Mesothelial cell of epicardium (in vitro differentiated cells): ENCODE data around the gene MEP1B. TPM values are rescaled to one million over a fixed set of nuclear protein-coding genes. Genes with fewer than 3 reads are reported as not detected.
"Not testable (repeated sequence)": the region's sequence is repeated elsewhere in the genome, so short reads cannot be mapped to it uniquely, and the experiment has no call there.

Experiments
- DNase-seq, 2 experiments: peaks; one replicate each; pipeline ENCODE4 v3.0.0; 2021; ENCODE audit warnings: low spot score in 2 of 2; ENCODE audit not compliant: unreplicated experiment in 2 of 2
- H3K27ac Mint-ChIP-seq: 2 replicates; pipeline ENCODE4 v1.8.0; 2021; ENCODE audit warnings: mixed read lengths
- H3K27me3 Mint-ChIP-seq: 2 replicates; pipeline ENCODE4 v1.8.0; 2021; ENCODE audit warnings: low read depth, mixed read lengths
- H3K36me3 Mint-ChIP-seq: 2 replicates; pipeline ENCODE4 v1.8.0; 2021; ENCODE audit warnings: mixed read lengths
- H3K4me1 Mint-ChIP-seq: 2 replicates; pipeline ENCODE4 v1.8.0; 2021; ENCODE audit warnings: mixed read lengths
- H3K4me3 Mint-ChIP-seq: 2 replicates; pipeline ENCODE4 v1.8.0; 2021; ENCODE audit warnings: mild to moderate bottlenecking, moderate library complexity, mixed read lengths
- H3K9me3 Mint-ChIP-seq: 2 replicates; pipeline ENCODE4 v1.8.0; 2021; ENCODE audit warnings: mixed read lengths
- total RNA-seq: library from RNA; stranded (reverse); gene quantifications from 3 replicates; pipeline ENCODE4 v1.2.1, GENCODE V29; 2021
- TF ChIP-seq, protein P1 (sequence below): fragments of 200-600 bp; sonication (generic); IDR thresholded peaks from one replicate; pipeline ENCODE4 v1.5.0; 2021; ENCODE audit warnings: antibody characterized with exemption; ENCODE audit not compliant: unreplicated experiment

Gene MEP1B
- total RNA-seq, 1 donor from 2014 or later = not detected

DNA sequence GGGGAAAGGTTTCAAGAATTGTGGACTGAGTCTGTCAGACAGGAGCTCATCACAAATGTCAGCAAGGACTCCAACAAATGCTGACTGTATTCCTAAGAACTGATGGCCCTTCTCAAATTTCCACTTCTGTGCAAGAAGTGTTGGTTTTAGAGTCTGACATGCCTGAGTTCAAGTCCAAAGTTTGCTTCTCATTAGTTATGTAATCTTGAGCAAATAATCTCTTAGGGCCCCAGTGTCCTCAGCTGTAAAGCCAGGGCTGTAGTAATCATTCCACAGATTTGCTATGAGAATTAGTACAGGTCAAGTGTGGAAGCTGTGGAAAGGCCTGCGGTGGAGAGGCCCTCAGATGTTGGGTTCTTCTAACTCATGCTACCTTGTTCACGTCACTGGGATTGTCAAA is 23.9 kb downstream of the MEP1B start:
- no peak overlapping the region for H3K4me3 Mint-ChIP-seq

DNA sequence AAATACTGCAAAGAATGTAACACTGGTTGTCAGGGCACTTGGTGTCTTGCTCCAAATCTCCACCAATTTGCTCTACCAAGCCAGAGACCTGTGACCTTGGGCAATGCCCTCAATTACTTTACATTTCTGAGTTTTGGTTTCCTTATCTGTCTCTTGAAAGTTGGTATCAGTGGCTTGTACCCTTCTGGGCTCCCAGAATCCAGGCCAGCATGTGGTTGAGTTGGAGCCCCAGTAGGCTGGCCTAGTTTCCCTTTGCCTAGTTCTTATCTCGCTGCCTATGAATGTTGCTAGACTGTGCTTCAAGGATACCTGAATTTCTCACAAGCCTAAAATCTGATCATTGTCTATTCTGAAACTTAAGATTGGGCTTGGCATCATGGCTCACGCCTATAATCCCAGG is 26.6 kb downstream of the MEP1B start:
- no peak overlapping the region for H3K4me3 Mint-ChIP-seq
- no peak for DNase-seq
- H3K27ac Mint-ChIP-seq = no peak overlapping the region
- TF ChIP-seq, protein P1, sequence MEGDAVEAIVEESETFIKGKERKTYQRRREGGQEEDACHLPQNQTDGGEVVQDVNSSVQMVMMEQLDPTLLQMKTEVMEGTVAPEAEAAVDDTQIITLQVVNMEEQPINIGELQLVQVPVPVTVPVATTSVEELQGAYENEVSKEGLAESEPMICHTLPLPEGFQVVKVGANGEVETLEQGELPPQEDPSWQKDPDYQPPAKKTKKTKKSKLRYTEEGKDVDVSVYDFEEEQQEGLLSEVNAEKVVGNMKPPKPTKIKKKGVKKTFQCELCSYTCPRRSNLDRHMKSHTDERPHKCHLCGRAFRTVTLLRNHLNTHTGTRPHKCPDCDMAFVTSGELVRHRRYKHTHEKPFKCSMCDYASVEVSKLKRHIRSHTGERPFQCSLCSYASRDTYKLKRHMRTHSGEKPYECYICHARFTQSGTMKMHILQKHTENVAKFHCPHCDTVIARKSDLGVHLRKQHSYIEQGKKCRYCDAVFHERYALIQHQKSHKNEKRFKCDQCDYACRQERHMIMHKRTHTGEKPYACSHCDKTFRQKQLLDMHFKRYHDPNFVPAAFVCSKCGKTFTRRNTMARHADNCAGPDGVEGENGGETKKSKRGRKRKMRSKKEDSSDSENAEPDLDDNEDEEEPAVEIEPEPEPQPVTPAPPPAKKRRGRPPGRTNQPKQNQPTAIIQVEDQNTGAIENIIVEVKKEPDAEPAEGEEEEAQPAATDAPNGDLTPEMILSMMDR = no peak
- H3K27me3 Mint-ChIP-seq = peaks cover 7% of the 10 kb centered on the region
- no peaks in the 10 kb centered on the region for H3K36me3 Mint-ChIP-seq
- no peaks in the 10 kb centered on the region for H3K9me3 Mint-ChIP-seq
- peaks cover 3% of the 10 kb centered on the region for H3K4me1 Mint-ChIP-seq

More for the DNA sequence above, 23.9 kb downstream of the MEP1B start:
- Mint-ChIP-seq H3K4me1 (no peaks in the 10 kb centered on the region), H3K27ac (no peak overlapping the region), H3K9me3 (no peaks in the 10 kb centered on the region), H3K27me3 (peaks cover 7% of the 10 kb centered on the region), H3K36me3 (no peaks in the 10 kb centered on the region)
- no peak for DNase-seq
- TF ChIP-seq, protein P1 = no peak

DNA sequence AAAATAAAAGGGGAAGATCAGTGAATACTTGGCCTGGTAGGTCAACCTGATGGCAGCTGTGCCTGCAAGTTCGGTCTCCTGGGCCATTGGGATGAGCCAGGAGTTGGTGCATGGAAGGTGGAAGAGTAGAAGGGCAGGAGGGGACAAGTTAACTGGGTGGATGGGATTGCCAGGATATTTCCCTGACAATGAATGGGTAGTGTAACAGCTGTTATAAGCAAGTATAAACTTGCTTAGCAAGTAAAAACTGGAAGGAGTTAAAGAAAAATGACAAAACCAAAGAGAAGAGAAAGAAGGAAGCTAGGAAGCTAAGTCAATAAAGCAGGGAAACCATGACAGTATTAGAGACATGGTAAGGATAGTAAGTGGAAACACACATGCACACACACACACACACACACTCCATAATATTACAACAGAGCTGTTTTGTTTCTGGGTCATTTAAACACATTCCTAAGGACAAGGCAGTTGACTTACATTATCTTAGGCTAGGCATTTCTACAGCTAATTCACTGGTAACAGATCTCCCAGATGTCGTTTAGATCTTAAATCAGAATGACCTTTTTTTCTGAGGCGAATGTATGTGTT is 29.7 kb downstream of the MEP1B start:
- Mint-ChIP-seq H3K4me3 (no peak overlapping the region), H3K27me3 (no peaks in the 10 kb centered on the region), H3K4me1 (peaks cover 3% of the 10 kb centered on the region), H3K27ac (no peak overlapping the region), H3K9me3 (no peaks in the 10 kb centered on the region), H3K36me3 (no peaks in the 10 kb centered on the region)
- DNase-seq = no peak
- TF ChIP-seq, protein P1 = no peak

DNA sequence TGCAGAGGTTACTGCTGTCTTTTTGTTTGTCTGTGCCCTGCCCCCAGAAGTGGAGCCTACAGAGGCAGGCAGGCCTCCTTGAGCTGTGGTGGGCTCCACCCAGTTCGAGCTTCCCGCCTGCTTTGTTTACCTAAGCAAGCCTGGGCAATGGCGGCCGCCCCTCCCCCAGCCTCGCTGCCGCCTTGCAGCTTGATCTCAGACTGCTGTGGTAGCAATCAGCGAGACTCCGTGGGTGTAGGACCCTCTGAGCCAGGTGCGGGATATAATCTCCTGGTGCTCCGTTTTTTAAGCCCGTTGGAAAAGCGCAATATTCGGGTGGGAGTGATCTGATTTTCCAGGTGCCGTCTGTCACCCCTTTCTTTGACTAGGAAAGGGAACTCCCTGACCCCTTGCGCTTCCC is 43.5 kb downstream of the MEP1B start:
- H3K36me3 Mint-ChIP-seq, H3K27ac Mint-ChIP-seq, DNase-seq, H3K27me3 Mint-ChIP-seq, H3K9me3 Mint-ChIP-seq, H3K4me1 Mint-ChIP-seq, H3K4me3 Mint-ChIP-seq: not testable (repeated sequence)

DNA sequence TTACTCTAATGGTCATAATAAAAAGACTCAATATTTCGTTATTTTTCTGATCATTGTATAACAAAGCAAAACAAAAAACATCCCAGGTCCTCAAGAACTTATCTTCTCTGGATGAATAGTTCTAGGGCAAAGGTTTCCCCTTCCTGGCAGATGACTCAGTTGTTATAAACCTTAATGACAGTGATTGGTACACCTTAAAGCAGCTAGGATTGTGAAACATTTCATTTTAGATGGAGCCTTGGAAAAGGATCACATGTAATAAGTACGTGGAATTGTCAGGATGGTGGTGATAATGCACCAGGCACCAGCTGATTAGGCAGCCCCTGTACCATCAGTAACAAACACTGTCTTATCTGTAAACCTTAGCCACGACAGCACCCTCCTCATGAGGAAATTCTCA is 47.2 kb downstream of the MEP1B start:
- Mint-ChIP-seq H3K4me3 (no peak overlapping the region), H3K9me3 (peaks cover 4% of the 10 kb centered on the region), H3K27ac (no peak overlapping the region), H3K36me3 (peaks cover 2% of the 10 kb centered on the region), H3K27me3 (peaks cover 4% of the 10 kb centered on the region), H3K4me1 (no peaks in the 10 kb centered on the region)
- TF ChIP-seq, protein P1 = no peak
- DNase-seq = no peak

DNA sequence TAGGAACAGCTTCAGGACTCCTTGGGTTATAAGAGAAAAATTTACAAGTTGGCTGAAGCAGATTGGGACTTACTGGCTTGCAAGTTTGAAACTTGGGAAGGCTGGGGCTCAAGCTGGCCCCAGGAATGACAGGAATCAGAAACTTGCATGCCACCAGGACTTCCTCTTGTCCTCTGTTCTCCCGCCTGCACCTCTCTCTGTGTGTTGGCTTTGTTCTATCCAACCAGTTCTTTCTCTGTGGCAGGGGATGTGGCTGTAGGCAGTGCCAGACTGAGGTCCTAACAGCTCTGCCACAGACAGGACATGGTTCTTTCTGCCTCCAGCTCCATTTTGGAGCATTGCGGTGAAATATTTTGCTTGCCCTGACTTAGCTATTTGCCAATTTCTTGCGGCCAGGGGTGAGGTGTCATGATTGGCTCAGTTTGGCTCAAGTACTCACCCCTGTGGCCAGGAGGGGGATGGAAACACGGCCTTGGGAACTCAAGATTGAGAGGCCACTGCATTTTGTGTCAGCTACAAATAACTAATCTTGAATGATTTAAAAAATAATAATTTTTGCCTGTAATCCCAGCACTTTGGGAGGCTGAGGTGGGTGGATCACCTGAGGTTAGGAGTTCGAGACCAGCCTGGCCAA is 48.9 kb downstream of the MEP1B start:
- H3K27ac Mint-ChIP-seq = no peak overlapping the region
- no peaks in the 10 kb centered on the region for H3K4me1 Mint-ChIP-seq
- H3K27me3 Mint-ChIP-seq = peaks cover 18% of the 10 kb centered on the region
- H3K4me3 Mint-ChIP-seq = no peak overlapping the region
- DNase-seq = no peak
- H3K9me3 Mint-ChIP-seq = peaks cover 3% of the 10 kb centered on the region
- H3K36me3 Mint-ChIP-seq = peaks cover 2% of the 10 kb centered on the region
- TF ChIP-seq, protein P1 = no peak
